HepG2 (cell line): ENCODE measurements around the gene EEPD1. TPM values are rescaled to one million over a fixed set of nuclear protein-coding genes. Genes with fewer than 3 reads are reported as not detected.
A peak's percentile ranks its signal among the peaks of the same experiment; 100 is the strongest.

Experiments used
- ATAC-seq: fragments of 200-7000 bp; cut with Tn5 transposase; 3 replicates; pipeline ENCODE4 v1.9.1; 2020; ENCODE audit warnings: mild to moderate bottlenecking, moderate library complexity
- BruUV-seq: library from RNA; stranded (reverse); fragments of 400-500 nt; replicated peaks from 2 replicates; lab custom pipeline; 2021; lab: Mats Ljungman, UMichigan
- CTCF ChIA-PET: fragments of 300-600 bp; formaldehyde crosslinking; extraction: SDS; loops from one replicate; lab custom pipeline; 2021; ENCODE audit warnings: low total read pairs, inconsistent platforms, low intra/inter-chr PET ratio; lab: Yijun Ruan, JAX
- POLR2A ChIA-PET: fragments of 350-600 bp; sonication (Branson Sonifier 250); formaldehyde crosslinking; loops from one replicate; lab custom pipeline; 2020; ENCODE audit warnings: antibody characterized with exemption, inconsistent platforms; lab: Yijun Ruan, JAX
- DNase-seq: peaks from one replicate; pipeline ENCODE4 v3.0.0-alpha.2; 2015; ENCODE audit warnings: low spot score
- FAIRE-seq: peaks from 3 replicates; lab custom pipeline; 2011; peaks lifted over from hg19 to GRCh38; lab: Jason Lieb, UNC
- H2AFZ ChIP-seq: one replicate; pipeline ENCODE4 v1.6.1; 2011; ENCODE audit warnings: low read length, inconsistent platforms
- H3K27ac ChIP-seq: fragments of 300-600 bp; 3 replicates; pipeline ENCODE4 v1.8.0; 2011; ENCODE audit warnings: mixed run types, mild to moderate bottlenecking, mixed read lengths, low read length, inconsistent platforms; ENCODE audit not compliant: insufficient read depth; ENCODE audit errors: extremely low read length
- H3K27me3 ChIP-seq, 2 experiments: fragments of 200-600 bp in 1 of 2; 2 replicates in 1 of 2; 3 replicates in 1 of 2; pipeline versions ENCODE4 v1.6.0 to v1.8.0; 2011; ENCODE audit warnings: low read length in 2 of 2, mild to moderate bottlenecking in 2 of 2, moderate library complexity in 2 of 2, inconsistent platforms in 1 of 2; ENCODE audit not compliant: insufficient read depth in 2 of 2, control insufficient read depth in 1 of 2
- H3K36me3 ChIP-seq, 2 experiments: fragments of 200-600 bp in 1 of 2; replicated peaks in 1 of 2; 2 replicates in 1 of 2; 3 replicates in 1 of 2; pipeline versions ENCODE4 v1.5.1 to v1.8.0; 2011; ENCODE audit warnings: low read length in 2 of 2, inconsistent platforms in 1 of 2; ENCODE audit not compliant: insufficient read depth in 2 of 2, control insufficient read depth in 1 of 2
- H3K4me1 ChIP-seq: 2 replicates; pipeline ENCODE4 v1.5.1; 2012; ENCODE audit warnings: low read length, inconsistent platforms; ENCODE audit not compliant: insufficient read depth
- H3K4me2 ChIP-seq: 2 replicates; pipeline ENCODE4 v1.6.0; 2011; ENCODE audit warnings: low read depth, low read length, inconsistent platforms
- H3K4me3 ChIP-seq, 3 experiments: fragments of 200-600 bp in 1 of 3; sonication (generic), shearing (Covaris generic) in 1 of 3; replicated peaks in 1 of 3; 2 replicates each; pipeline ENCODE4 v1.5.1; 2011 to 2016; ENCODE audit warnings: low read length in 3 of 3, inconsistent platforms in 2 of 3, low read depth in 2 of 3, mild to moderate bottlenecking in 2 of 3, control low read depth in 1 of 3, mixed read lengths in 1 of 3; ENCODE audit not compliant: insufficient read depth in 1 of 3
- H3K79me2 ChIP-seq: one replicate; pipeline ENCODE4 v1.6.1; 2011; ENCODE audit warnings: low read length, inconsistent platforms; ENCODE audit not compliant: insufficient read depth
- H3K9ac ChIP-seq: 2 replicates; pipeline ENCODE4 v1.6.0; 2011; ENCODE audit warnings: mild to moderate bottlenecking, low read depth, low read length, inconsistent platforms; ENCODE audit not compliant: insufficient read depth
- H3K9me3 ChIP-seq: 2 replicates; pipeline ENCODE4 v1.5.1; 2012; ENCODE audit warnings: mild to moderate bottlenecking, low read length
- H4K20me1 ChIP-seq: 2 replicates; pipeline ENCODE4 v1.6.0; 2011; ENCODE audit warnings: inconsistent platforms, mild to moderate bottlenecking, low read length, moderate library complexity; ENCODE audit not compliant: insufficient read depth
- AFF4 ChIP-seq: sonication (generic); formaldehyde crosslinking; IDR thresholded peaks from 2 replicates; pipeline ENCODE4 v1.4.0; 2020; ENCODE audit warnings: missing genetic modification reagents
- FIP1L1 ChIP-seq: fragments of 200-400 bp; formaldehyde crosslinking; IDR thresholded peaks from 2 replicates; pipeline ENCODE4 v1.6.1; 2018; ENCODE audit warnings: low read depth, mild to moderate bottlenecking, low read length, moderate library complexity, borderline replicate concordance; ENCODE audit not compliant: insufficient read depth
- HINFP ChIP-seq: sonication (generic); formaldehyde crosslinking; IDR thresholded peaks from 2 replicates; pipeline ENCODE4 v1.4.0; 2020; ENCODE audit warnings: low read depth, mild to moderate bottlenecking, missing genetic modification reagents
- MNT ChIP-seq: fragments of 450-650 bp; IDR thresholded peaks from 2 replicates; pipeline ENCODE4 v1.6.1; 2016
- PRPF4 ChIP-seq: fragments of 200-400 bp; formaldehyde crosslinking; IDR thresholded peaks from 2 replicates; pipeline ENCODE4 v1.6.1; 2016; ENCODE audit warnings: low read length, low read depth; ENCODE audit not compliant: poor library complexity, severe bottlenecking
- ZBTB33 ChIP-seq: sonication (generic); formaldehyde crosslinking; IDR thresholded peaks from 2 replicates; pipeline ENCODE4 v1.4.0; 2020; ENCODE audit warnings: missing genetic modification reagents
- ZNF225 ChIP-seq: sonication (generic); formaldehyde crosslinking; IDR thresholded peaks from 2 replicates; pipeline ENCODE4 v1.4.0; 2020; ENCODE audit warnings: mild to moderate bottlenecking, missing genetic modification reagents
- WGBS: methylation state at CpG from one replicate; pipeline ENCODE4 v1.1.6; 2017; ENCODE audit warnings: low lambda C conversion rate; 5-methylcytosine and 5-hydroxymethylcytosine counted together
- in situ Hi-C: cut with HindIII; loops from 2 replicates; pipeline ENCODE4 v1.10.0; 2017; ENCODE audit warnings: low pct_unique_long_range_greater_than_20kb; ENCODE audit not compliant: extremely low pct_ligation_motif_present
- intact Hi-C: fragments of 100-400 bp; cut with micrococcal nuclease; formaldehyde crosslinking; loops from one replicate; pipeline ENCODE4 v1.10.0; 2022; ENCODE audit not compliant: unreplicated experiment
- polyA plus RNA-seq, 8 experiments: library from polyadenylated mRNA; depleted of rRNA in 3 of 8; stranded (reverse) in 7 of 8; unstranded in 1 of 8; fragments of >200 nt; fragmentation: Illumina TruSeq in 4 of 8; extraction: Trizol in 4 of 8; gene quantifications; 2 replicates each; pipeline versions ENCODE4 v1.2.1 to v1.2.3, GENCODE V29; 2011 to 2016; ENCODE audit warnings: low read depth in 4 of 8, missing spikeins in 1 of 8, mixed read lengths in 1 of 8; ENCODE audit not compliant: insufficient read depth in 1 of 8
- total RNA-seq, 5 experiments: library from RNA; depleted of rRNA; stranded (reverse); fragments of >200 nt; fragmentation: Illumina TruSeq; extraction: Trizol; gene quantifications; 2 replicates each; pipeline ENCODE4 v1.2.3, GENCODE V29; 2016; ENCODE audit warnings: low read depth in 1 of 5

The EEPD1 gene
- total and polyA plus RNA-seq, 2 of the 13 experiments (the other 11 are each of a cell fraction or from before 2014, with no cell fraction given): 10.1 to 16.4 TPM

- no peak for FAIRE-seq
- no peak overlapping the region for H3K4me3 ChIP-seq
- no peaks in the 10 kb centered on the region for H4K20me1 ChIP-seq
- intact Hi-C loops (no loop called here), in situ Hi-C loops (no loop called here)
- ChIA-PET CTCF (no interaction called here), POLR2A (no interaction called here)
- DNase-seq: no peak
- peaks cover 3% of the 10 kb centered on the region for H3K79me2 ChIP-seq
- H3K27me3 ChIP-seq: no peaks in the 10 kb centered on the region
- H3K4me1 ChIP-seq: peaks cover 55% of the 10 kb centered on the region
- peaks cover 8 to 10% of the 10 kb centered on the region in 2 experiments; a peak in 4 of 5 replicates for H3K36me3 ChIP-seq
- no peak overlapping the region for H3K27ac ChIP-seq
- no peak overlapping the region for H3K4me2 ChIP-seq
- H2AFZ ChIP-seq: no peak overlapping the region
- TF ChIP-seq ZBTB33 (CRISPR knock-in tag) (peak; percentile 48; the same call in 1 of the 2 replicates), FIP1L1 (no peak), ZNF225 (CRISPR knock-in tag) (no peak)
- BruUV-seq: no TSS peak
- ATAC-seq: no peak
- H3K9ac ChIP-seq: no peak overlapping the region
- WGBS: 95% methylated on average over 8 of the region's 9 CpGs
- no peaks in the 10 kb centered on the region for H3K9me3 ChIP-seq
Measured at GRCh38 chr7:36202398-36202797, 49.3 kb downstream of the EEPD1 start.

- Histone ChIP-seq H3K4me3 (no peak overlapping the region), H3K4me1 (peaks cover 63% of the 10 kb centered on the region), H2AFZ (no peak overlapping the region), H3K27ac (no peak overlapping the region), H3K4me2 (no peak overlapping the region), H3K36me3 (peaks cover 8 to 10% of the 10 kb centered on the region in 2 experiments; a peak in 4 of 5 replicates), H3K9me3 (no peaks in the 10 kb centered on the region), H3K27me3 (no peaks in the 10 kb centered on the region), H3K9ac (no peak overlapping the region), H4K20me1 (no peaks in the 10 kb centered on the region), H3K79me2 (peaks cover 7% of the 10 kb centered on the region)
- POLR2A ChIA-PET: no interaction called here
- BruUV-seq: no TSS peak
- DNase-seq: no peak
- no peak for FAIRE-seq
- intact Hi-C loops: no loop called here
- CTCF ChIA-PET: no interaction called here
- 79% methylated on average over 8 of the region's 8 CpGs for WGBS
- ATAC-seq: no peak
- in situ Hi-C loops: no loop called here
- TF ChIP-seq AFF4 (CRISPR knock-in tag): no peak
- no peak for TF ChIP-seq PRPF4
- no peak for TF ChIP-seq MNT
- no peak for TF ChIP-seq HINFP (CRISPR knock-in tag)
Measured at GRCh38 chr7:36203071-36203790, 50.2 kb downstream of the EEPD1 start.
